ENCODE results near the gene SS18.

DNA sequence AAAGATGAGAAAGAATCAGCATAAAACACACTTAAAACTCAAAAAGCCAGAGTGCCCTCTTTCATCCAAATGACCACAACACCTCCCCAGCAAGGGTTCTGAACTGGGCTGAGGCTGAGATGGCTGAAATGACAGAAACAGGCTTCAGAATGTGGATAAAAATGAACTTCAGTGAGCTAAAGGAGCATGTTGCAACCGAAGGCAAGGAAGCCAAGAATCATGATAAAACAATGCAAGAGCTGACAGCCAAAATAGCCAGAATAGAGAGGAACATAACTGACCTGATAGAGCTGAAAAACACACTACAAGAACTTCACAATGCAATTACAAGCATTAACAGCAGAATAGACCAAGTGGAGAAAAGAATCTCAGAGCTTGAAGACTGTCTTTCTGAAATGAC, 31.1 kb upstream of the SS18 start:
- TF ChIP-seq EZH2 (IDR thresholded peaks at IDR 0.05; ENCODE audit: borderline replicate concordance, insufficient read depth, low read depth, low read length, poor library complexity, severe bottlenecking) = no peak
- TF ChIP-seq, protein P1, sequence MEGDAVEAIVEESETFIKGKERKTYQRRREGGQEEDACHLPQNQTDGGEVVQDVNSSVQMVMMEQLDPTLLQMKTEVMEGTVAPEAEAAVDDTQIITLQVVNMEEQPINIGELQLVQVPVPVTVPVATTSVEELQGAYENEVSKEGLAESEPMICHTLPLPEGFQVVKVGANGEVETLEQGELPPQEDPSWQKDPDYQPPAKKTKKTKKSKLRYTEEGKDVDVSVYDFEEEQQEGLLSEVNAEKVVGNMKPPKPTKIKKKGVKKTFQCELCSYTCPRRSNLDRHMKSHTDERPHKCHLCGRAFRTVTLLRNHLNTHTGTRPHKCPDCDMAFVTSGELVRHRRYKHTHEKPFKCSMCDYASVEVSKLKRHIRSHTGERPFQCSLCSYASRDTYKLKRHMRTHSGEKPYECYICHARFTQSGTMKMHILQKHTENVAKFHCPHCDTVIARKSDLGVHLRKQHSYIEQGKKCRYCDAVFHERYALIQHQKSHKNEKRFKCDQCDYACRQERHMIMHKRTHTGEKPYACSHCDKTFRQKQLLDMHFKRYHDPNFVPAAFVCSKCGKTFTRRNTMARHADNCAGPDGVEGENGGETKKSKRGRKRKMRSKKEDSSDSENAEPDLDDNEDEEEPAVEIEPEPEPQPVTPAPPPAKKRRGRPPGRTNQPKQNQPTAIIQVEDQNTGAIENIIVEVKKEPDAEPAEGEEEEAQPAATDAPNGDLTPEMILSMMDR (IDR thresholded peaks at IDR 0.05) = no peak

All from B cell (primary cell).